ENCODE measurements around the gene TCHP.
"Not testable (repeated sequence)": the region's sequence is repeated elsewhere in the genome, so short reads cannot be mapped to it uniquely, and the experiment has no call there.

TCHP gene

GRCh38 chr12:109915171-109916040, 15.3 kb downstream of the TCHP start:
- no peaks in the 10 kb centered on the region for H3K4me1 Mint-ChIP-seq

GRCh38 chr12:109916045-109916444, 16.0 kb downstream of the TCHP start:
- ATAC-seq, result no peak
- Mint-ChIP-seq H3K9me3 (no peaks in the 10 kb centered on the region), H3K4me1 (no peaks in the 10 kb centered on the region), H3K27ac (peak overlapping the region; percentile 85), H3K36me3 (peaks cover 94% of the 10 kb centered on the region), H3K4me3 (no peak overlapping the region)
- no peak for DNase-seq (ENCODE audit: low spot score in 2 of 2)

More at GRCh38 chr12:109915171-109916040, 15.3 kb downstream of the TCHP start:
- DNase-seq (ENCODE audit: low spot score in 2 of 2), result no peak
- no peaks in the 10 kb centered on the region for H3K9me3 Mint-ChIP-seq
- H3K36me3 Mint-ChIP-seq, result peaks cover 94% of the 10 kb centered on the region
- no peak for ATAC-seq
- H3K27ac Mint-ChIP-seq, result peak overlapping the region; percentile 85
- no peak overlapping the region for H3K4me3 Mint-ChIP-seq

- no peak overlapping the region for H3K27ac Mint-ChIP-seq
- ATAC-seq (no peak), DNase-seq (ENCODE audit: low spot score in 2 of 2) (no peak)
- no peaks in the 10 kb centered on the region for H3K9me3 Mint-ChIP-seq
- H3K4me3 Mint-ChIP-seq, result no peak overlapping the region
- H3K4me1 Mint-ChIP-seq, result no peaks in the 10 kb centered on the region
- H3K36me3 Mint-ChIP-seq, result peaks cover 69% of the 10 kb centered on the region
Measured at GRCh38 chr12:109919456-109919855, 19.4 kb downstream of the TCHP start.

- Mint-ChIP-seq H3K9me3 (no peaks in the 10 kb centered on the region), H3K4me3 (no peak overlapping the region), H3K4me1 (no peaks in the 10 kb centered on the region), H3K36me3 (peaks cover 72% of the 10 kb centered on the region), H3K27ac (peak overlapping the region; percentile 32)
- no peak for ATAC-seq
- no peak for DNase-seq (ENCODE audit: low spot score in 2 of 2)
Measured at GRCh38 chr12:109920261-109920780, 20.2 kb downstream of the TCHP start.

GRCh38 chr12:109921982-109922381, 21.9 kb downstream of the TCHP start:
- no peak for DNase-seq (ENCODE audit: low spot score in 2 of 2)
- H3K27ac Mint-ChIP-seq, result peak overlapping the region; percentile 67
- no peak overlapping the region for H3K4me3 Mint-ChIP-seq
- ATAC-seq, result no peak
- no peaks in the 10 kb centered on the region for H3K9me3 Mint-ChIP-seq
- peaks cover 56% of the 10 kb centered on the region for H3K36me3 Mint-ChIP-seq
- no peaks in the 10 kb centered on the region for H3K4me1 Mint-ChIP-seq

DNA sequence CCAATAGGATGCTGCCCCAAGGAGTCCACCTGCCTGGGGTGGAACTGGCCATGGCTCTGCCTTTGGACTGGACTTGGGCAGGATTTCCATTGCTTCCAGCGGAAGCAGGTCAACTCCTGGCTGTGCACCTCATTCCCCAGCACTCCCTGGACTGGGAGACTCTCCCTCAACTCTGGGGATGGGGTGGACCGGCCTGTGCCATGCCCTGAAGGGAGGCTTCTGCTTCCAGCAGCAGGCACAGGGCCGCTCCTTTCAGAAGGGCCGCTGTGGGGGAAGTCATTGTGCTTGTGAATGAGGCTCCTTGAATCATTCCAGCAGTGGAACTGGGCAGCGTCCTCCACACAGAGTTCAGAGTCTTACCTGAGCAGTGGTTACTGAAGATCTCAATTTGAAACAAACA, 23.0 kb downstream of the TCHP start:
- no peak overlapping the region for H3K27ac Mint-ChIP-seq
- no peaks in the 10 kb centered on the region for H3K9me3 Mint-ChIP-seq
- peaks cover 6% of the 10 kb centered on the region for H3K4me1 Mint-ChIP-seq
- ATAC-seq, result no peak
- H3K36me3 Mint-ChIP-seq, result peaks cover 53% of the 10 kb centered on the region
- no peak overlapping the region for H3K4me3 Mint-ChIP-seq
- no peak for DNase-seq (ENCODE audit: low spot score in 2 of 2)

- DNase-seq (ENCODE audit: low spot score in 2 of 2) (no peak), ATAC-seq (no peak)
- H3K9me3 Mint-ChIP-seq, result no peaks in the 10 kb centered on the region
- H3K27ac Mint-ChIP-seq, result no peak overlapping the region
- peaks cover 6% of the 10 kb centered on the region for H3K4me1 Mint-ChIP-seq
- H3K4me3 Mint-ChIP-seq, result no peak overlapping the region
- H3K36me3 Mint-ChIP-seq, result peaks cover 47% of the 10 kb centered on the region
Measured at GRCh38 chr12:109923481-109924245, 23.6 kb downstream of the TCHP start.

- Mint-ChIP-seq H3K4me3 (no peak overlapping the region), H3K36me3 (peaks cover 41% of the 10 kb centered on the region), H3K27ac (peak overlapping the region; percentile 21), H3K9me3 (no peaks in the 10 kb centered on the region), H3K4me1 (peaks cover 6% of the 10 kb centered on the region)
- ATAC-seq (no peak), DNase-seq (ENCODE audit: low spot score in 2 of 2) (no peak)
Measured at GRCh38 chr12:109925185-109925840, 25.2 kb downstream of the TCHP start.

- Mint-ChIP-seq H3K4me1 (peaks cover 6% of the 10 kb centered on the region), H3K36me3 (peaks cover 37% of the 10 kb centered on the region), H3K9me3 (no peaks in the 10 kb centered on the region), H3K4me3 (no peak overlapping the region), H3K27ac (no peak overlapping the region)
- DNase-seq (ENCODE audit: low spot score in 2 of 2) (no peak), ATAC-seq (no peak)
Measured at GRCh38 chr12:109926016-109926415, 25.9 kb downstream of the TCHP start.

DNA sequence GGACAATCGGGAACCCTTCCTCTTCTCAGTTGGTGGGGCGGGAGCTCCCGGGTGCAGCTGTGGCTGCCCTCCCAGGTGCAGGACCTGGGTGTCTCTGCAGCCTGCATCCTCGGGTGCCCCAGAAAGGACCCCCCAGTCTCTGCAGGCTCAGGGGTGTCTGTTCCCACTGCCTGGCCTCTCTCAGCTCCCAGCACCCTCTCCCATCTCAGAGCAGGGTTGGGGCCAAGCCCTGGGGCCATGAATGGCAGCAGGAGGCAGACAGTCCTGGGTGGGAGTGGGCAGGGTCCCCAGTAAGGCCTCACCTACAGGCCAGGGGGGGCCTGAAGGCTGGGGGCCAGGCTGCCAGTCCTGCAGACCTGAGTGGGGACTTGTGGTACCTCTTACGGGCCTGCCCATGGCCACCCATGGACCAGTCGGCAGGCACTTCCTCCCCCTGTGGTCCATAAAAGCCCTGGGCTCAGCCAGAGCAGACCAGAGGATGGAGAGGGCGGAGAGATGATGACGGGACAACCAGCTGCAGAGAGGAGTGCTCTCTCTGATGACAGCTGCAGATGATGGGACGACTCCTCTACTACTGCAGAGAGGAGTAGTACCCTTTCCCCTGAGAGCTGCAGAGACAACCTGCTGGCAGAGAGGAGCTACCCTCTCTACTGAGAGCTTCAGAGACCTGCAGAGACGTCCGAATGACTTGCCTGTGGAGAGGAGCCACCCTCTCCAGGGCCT, 26.6 kb downstream of the TCHP start:
- Mint-ChIP-seq H3K27ac (no peak overlapping the region), H3K9me3 (no peaks in the 10 kb centered on the region), H3K4me3 (no peak overlapping the region), H3K4me1 (peaks cover 6% of the 10 kb centered on the region), H3K36me3 (peaks cover 38% of the 10 kb centered on the region)
- no peak for DNase-seq (ENCODE audit: low spot score in 2 of 2)
- no peak for ATAC-seq

- DNase-seq (ENCODE audit: low spot score in 2 of 2) (peak in 1 of 2 donors; percentile 12), ATAC-seq (peak; percentile 65)
- H3K4me3 Mint-ChIP-seq, result no peak overlapping the region
- peaks cover 6% of the 10 kb centered on the region for H3K4me1 Mint-ChIP-seq
- peaks cover 47% of the 10 kb centered on the region for H3K36me3 Mint-ChIP-seq
- H3K27ac Mint-ChIP-seq, result no peak overlapping the region
- no peaks in the 10 kb centered on the region for H3K9me3 Mint-ChIP-seq
Measured at GRCh38 chr12:109927622-109928021, 27.5 kb downstream of the TCHP start.

GRCh38 chr12:109928058-109928656, 28.1 kb downstream of the TCHP start:
- H3K4me3 Mint-ChIP-seq, result no peak overlapping the region
- peaks cover 6% of the 10 kb centered on the region for H3K4me1 Mint-ChIP-seq
- H3K36me3 Mint-ChIP-seq, result peaks cover 53% of the 10 kb centered on the region
- no peak overlapping the region for H3K27ac Mint-ChIP-seq
- DNase-seq (ENCODE audit: low spot score in 2 of 2) (no peak), ATAC-seq (no peak)
- H3K9me3 Mint-ChIP-seq, result no peaks in the 10 kb centered on the region

- H3K4me1 Mint-ChIP-seq; H3K27ac Mint-ChIP-seq; H3K4me3 Mint-ChIP-seq; H3K9me3 Mint-ChIP-seq; ATAC-seq; DNase-seq (ENCODE audit: low spot score in 2 of 2): not testable (repeated sequence)
- H3K36me3 Mint-ChIP-seq, result peaks cover 63% of the 10 kb centered on the region
Measured at GRCh38 chr12:109929326-109929725, 29.3 kb downstream of the TCHP start.

DNA sequence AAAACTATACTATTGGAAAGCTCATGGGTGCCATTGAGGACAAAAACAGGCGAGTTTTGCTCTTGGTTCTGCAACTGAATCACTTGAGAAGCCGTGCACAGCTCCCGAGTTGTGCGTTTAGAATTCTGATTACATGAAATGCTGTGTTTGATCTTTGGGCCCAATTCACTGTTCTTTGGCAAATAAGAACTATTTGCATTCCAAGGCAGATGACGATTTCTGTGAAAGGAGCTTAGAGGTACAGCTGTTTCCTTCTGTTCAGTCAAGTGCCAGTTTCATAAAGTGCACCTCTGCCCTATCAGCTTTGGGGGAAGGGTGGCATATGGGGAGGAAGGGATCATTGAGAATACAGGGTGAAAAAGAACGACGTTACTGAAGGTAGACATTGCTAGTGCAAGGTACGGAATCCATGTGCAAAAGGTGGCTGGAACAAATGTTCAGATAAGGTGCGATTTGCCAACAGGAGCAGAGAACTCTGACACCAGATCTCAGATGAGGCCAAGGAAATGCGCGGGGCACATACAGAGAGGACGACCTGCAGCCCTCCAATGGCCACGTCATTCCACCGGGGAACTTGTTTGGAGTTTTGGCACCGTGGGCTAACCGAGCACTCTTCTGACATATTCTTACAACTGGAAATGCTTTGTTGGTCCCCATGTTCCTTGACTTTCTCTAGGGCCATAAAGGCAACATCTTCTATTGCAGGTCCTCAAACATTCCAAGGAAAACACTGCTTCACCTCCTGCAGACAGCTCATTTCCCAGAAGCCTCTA, 30.1 kb downstream of the TCHP start:
- H3K9me3 Mint-ChIP-seq, result no peaks in the 10 kb centered on the region
- ATAC-seq (no peak), DNase-seq (ENCODE audit: low spot score in 2 of 2) (no peak)
- no peak overlapping the region for H3K4me3 Mint-ChIP-seq
- peaks cover 6% of the 10 kb centered on the region for H3K4me1 Mint-ChIP-seq
- H3K36me3 Mint-ChIP-seq, result peaks cover 64% of the 10 kb centered on the region
- H3K27ac Mint-ChIP-seq, result peak overlapping the region; percentile 55

All from stimulated activated effector memory CD8-positive, alpha-beta T cell treated with anti-CD3 and anti-CD28 coated beads, Interleukin-12 subunit alpha, Interleukin-12 subunit beta, amount 100 ng/mL, for 72 hours (primary cell).